ENCODE results near the gene AMACR.
A peak's percentile ranks its signal among the peaks of the same experiment; 100 is the strongest.

Gene AMACR

GRCh38 chr5:33984178-33984577 is 23.7 kb downstream of the AMACR start:
- no peak for DNase-seq (ENCODE audit: low read depth, low spot score)
- TF ChIP-seq ZNF274 (IDR thresholded peaks at IDR 0.05; ENCODE audit: low read depth, low read length): no peak
- no peak for TF ChIP-seq YY1 (IDR thresholded peaks at IDR 0.05; ENCODE audit: insufficient read depth, insufficient read length)
- TF ChIP-seq SUZ12 (IDR thresholded peaks at IDR 0.05; ENCODE audit: extremely low read depth, insufficient read depth, insufficient read length): no peak
- Histone ChIP-seq H3K4me1 (ENCODE audit: insufficient read depth, insufficient read length) (no peaks in the 10 kb centered on the region), H3K9me3 (ENCODE audit: insufficient read depth, low read length) (no peaks in the 10 kb centered on the region), H3K36me3 (ENCODE audit: insufficient read depth, insufficient read length, low read length) (peaks cover 13% of the 10 kb centered on the region), H3K4me3 (ENCODE audit: insufficient read length, low read depth) (no peak overlapping the region), H3K9ac (ENCODE audit: insufficient read length, low read depth) (no peak overlapping the region), H3K27me3 (ENCODE audit: insufficient read depth, insufficient read length) (no peaks in the 10 kb centered on the region)

- Histone ChIP-seq H3K27me3 (ENCODE audit: insufficient read depth, insufficient read length) (no peaks in the 10 kb centered on the region), H3K4me1 (ENCODE audit: insufficient read depth, insufficient read length) (no peaks in the 10 kb centered on the region), H3K9me3 (ENCODE audit: insufficient read depth, low read length) (no peaks in the 10 kb centered on the region), H3K36me3 (ENCODE audit: insufficient read depth, insufficient read length, low read length) (no peaks in the 10 kb centered on the region), H3K9ac (ENCODE audit: insufficient read length, low read depth) (no peak overlapping the region), H3K4me3 (ENCODE audit: insufficient read length, low read depth) (no peak overlapping the region)
- TF ChIP-seq SUZ12 (IDR thresholded peaks at IDR 0.05; ENCODE audit: extremely low read depth, insufficient read depth, insufficient read length): no peak
- TF ChIP-seq YY1 (IDR thresholded peaks at IDR 0.05; ENCODE audit: insufficient read depth, insufficient read length): no peak
- DNase-seq (ENCODE audit: low read depth, low spot score): no peak
Observed at GRCh38 chr5:33981408-33982162, 26.3 kb downstream of the AMACR start.

DNA sequence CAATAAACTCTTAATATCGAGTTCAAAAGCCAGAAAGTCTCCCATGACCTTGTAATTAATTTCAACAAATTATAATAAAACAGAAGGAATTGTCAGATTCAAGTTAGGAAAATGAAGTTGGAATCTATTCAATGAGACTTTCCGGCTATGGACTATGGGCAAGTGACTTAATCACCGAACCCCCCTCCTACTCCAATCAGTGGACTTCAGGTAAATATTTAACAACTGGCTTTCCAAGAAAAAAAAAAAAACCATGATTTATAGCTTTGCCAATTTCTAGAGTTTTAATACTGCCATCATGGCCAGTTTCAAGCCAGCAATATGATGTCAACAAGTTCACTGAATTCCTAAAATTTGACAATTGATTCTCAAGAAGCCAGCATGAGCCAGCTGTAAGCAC is 27.8 kb downstream of the AMACR start:
- Histone ChIP-seq H3K9ac (ENCODE audit: insufficient read length, low read depth) (no peak overlapping the region), H3K4me1 (ENCODE audit: insufficient read depth, insufficient read length) (no peaks in the 10 kb centered on the region), H3K9me3 (ENCODE audit: insufficient read depth, low read length) (no peaks in the 10 kb centered on the region), H3K4me3 (ENCODE audit: insufficient read length, low read depth) (no peak overlapping the region), H3K36me3 (ENCODE audit: insufficient read depth, insufficient read length, low read length) (no peaks in the 10 kb centered on the region), H3K27me3 (ENCODE audit: insufficient read depth, insufficient read length) (no peaks in the 10 kb centered on the region)
- no peak for DNase-seq (ENCODE audit: low read depth, low spot score)
- TF ChIP-seq YY1 (IDR thresholded peaks at IDR 0.05; ENCODE audit: insufficient read depth, insufficient read length) (no peak), SUZ12 (IDR thresholded peaks at IDR 0.05; ENCODE audit: extremely low read depth, insufficient read depth, insufficient read length) (no peak), ZNF274 (IDR thresholded peaks at IDR 0.05; ENCODE audit: low read depth, low read length) (no peak)

GRCh38 chr5:33978306-33978705 is 29.5 kb downstream of the AMACR start:
- Histone ChIP-seq H3K27me3 (ENCODE audit: insufficient read depth, insufficient read length) (no peaks in the 10 kb centered on the region), H3K9ac (ENCODE audit: insufficient read length, low read depth) (no peak overlapping the region), H3K9me3 (ENCODE audit: insufficient read depth, low read length) (no peaks in the 10 kb centered on the region), H3K4me1 (ENCODE audit: insufficient read depth, insufficient read length) (no peaks in the 10 kb centered on the region), H3K36me3 (ENCODE audit: insufficient read depth, insufficient read length, low read length) (no peaks in the 10 kb centered on the region), H3K4me3 (ENCODE audit: insufficient read length, low read depth) (no peak overlapping the region)
- TF ChIP-seq YY1 (IDR thresholded peaks at IDR 0.05; ENCODE audit: insufficient read depth, insufficient read length) (no peak), SUZ12 (IDR thresholded peaks at IDR 0.05; ENCODE audit: extremely low read depth, insufficient read depth, insufficient read length) (no peak), ZNF274 (IDR thresholded peaks at IDR 0.05; ENCODE audit: low read depth, low read length) (no peak)
- peak; percentile 55 for DNase-seq (ENCODE audit: low read depth, low spot score)

DNA sequence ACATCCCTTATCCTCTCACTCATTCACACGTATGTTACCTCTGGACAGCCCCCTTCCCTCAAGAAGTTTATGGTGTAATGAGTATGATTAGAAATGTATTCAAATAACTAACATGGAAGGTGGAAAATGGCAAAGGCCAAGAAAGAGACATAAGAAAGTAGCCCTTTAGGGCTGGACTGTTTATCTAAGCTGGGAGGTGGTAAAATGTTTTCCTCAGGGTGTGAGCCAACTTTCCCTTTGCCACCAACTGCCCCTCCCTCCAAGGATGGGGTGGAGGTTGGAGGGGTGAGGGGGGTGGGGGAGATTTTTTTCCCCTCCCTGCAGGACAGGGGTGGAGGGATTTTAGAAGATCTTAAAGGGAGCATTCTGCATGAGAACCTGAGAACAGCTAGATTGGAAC is 31.5 kb downstream of the AMACR start:
- no peaks in the 10 kb centered on the region for H3K4me1 ChIP-seq (ENCODE audit: insufficient read depth, insufficient read length)
- no peaks in the 10 kb centered on the region for H3K36me3 ChIP-seq (ENCODE audit: insufficient read depth, insufficient read length, low read length)

DNA sequence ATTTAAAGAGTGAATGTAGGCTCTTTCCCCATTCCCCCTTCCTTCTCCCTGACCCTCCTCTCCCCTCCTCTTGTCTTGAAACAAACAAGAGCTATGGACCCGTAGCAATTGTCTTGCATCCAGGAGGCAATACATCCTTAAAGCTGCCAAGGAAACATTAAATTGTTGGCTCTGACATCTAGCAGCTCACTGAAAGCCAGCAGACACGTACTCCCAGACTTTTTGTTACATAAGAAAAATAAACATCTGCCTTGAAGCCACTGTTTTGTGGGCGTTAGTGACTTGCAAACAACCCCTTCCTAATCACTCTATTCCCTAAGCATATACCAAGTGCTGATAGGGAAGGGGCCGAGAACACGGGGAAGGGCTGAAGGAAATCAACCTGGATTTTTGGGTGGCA is 32.0 kb downstream of the AMACR start:
- Histone ChIP-seq H3K9me3 (ENCODE audit: insufficient read depth, low read length) (no peaks in the 10 kb centered on the region), H3K4me1 (ENCODE audit: insufficient read depth, insufficient read length) (no peaks in the 10 kb centered on the region), H3K4me3 (ENCODE audit: insufficient read length, low read depth) (no peak overlapping the region), H3K27me3 (ENCODE audit: insufficient read depth, insufficient read length) (no peaks in the 10 kb centered on the region), H3K36me3 (ENCODE audit: insufficient read depth, insufficient read length, low read length) (no peaks in the 10 kb centered on the region), H3K9ac (ENCODE audit: insufficient read length, low read depth) (no peak overlapping the region)
- DNase-seq (ENCODE audit: low read depth, low spot score): no peak
- no peak for TF ChIP-seq ZNF274 (IDR thresholded peaks at IDR 0.05; ENCODE audit: low read depth, low read length)
- no peak for TF ChIP-seq SUZ12 (IDR thresholded peaks at IDR 0.05; ENCODE audit: extremely low read depth, insufficient read depth, insufficient read length)
- no peak for TF ChIP-seq YY1 (IDR thresholded peaks at IDR 0.05; ENCODE audit: insufficient read depth, insufficient read length)

More for the DNA sequence above, 31.5 kb downstream of the AMACR start:
- no peak for DNase-seq (ENCODE audit: low read depth, low spot score)
- no peaks in the 10 kb centered on the region for H3K9me3 ChIP-seq (ENCODE audit: insufficient read depth, low read length)
- H3K9ac ChIP-seq (ENCODE audit: insufficient read length, low read depth): no peak overlapping the region
- TF ChIP-seq YY1 (IDR thresholded peaks at IDR 0.05; ENCODE audit: insufficient read depth, insufficient read length) (no peak), ZNF274 (IDR thresholded peaks at IDR 0.05; ENCODE audit: low read depth, low read length) (no peak), SUZ12 (IDR thresholded peaks at IDR 0.05; ENCODE audit: extremely low read depth, insufficient read depth, insufficient read length) (no peak)
- H3K27me3 ChIP-seq (ENCODE audit: insufficient read depth, insufficient read length): no peaks in the 10 kb centered on the region
- H3K4me3 ChIP-seq (ENCODE audit: insufficient read length, low read depth): no peak overlapping the region

DNA sequence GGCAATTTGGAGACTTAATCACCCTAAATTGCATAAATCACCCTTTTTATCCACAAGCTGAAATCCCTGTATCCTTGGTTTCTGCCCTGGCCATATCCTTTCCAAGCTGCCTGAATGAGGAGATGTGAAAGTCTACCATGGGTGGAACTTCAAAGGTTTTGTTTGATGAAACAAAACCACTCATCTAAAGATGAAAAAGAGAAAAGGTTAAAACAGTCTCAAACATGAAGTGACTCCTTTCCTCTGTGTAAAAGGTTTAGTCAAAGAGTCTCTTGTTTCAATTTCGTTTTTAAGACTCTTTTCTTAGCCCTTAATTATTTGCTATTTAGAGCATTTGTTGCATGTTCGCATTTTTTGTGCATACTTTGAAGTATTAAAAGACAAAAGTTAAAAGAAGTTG is 34.6 kb downstream of the AMACR start:
- H3K36me3 ChIP-seq (ENCODE audit: insufficient read depth, insufficient read length, low read length): no peaks in the 10 kb centered on the region
- no peaks in the 10 kb centered on the region for H3K4me1 ChIP-seq (ENCODE audit: insufficient read depth, insufficient read length)
- TF ChIP-seq YY1 (IDR thresholded peaks at IDR 0.05; ENCODE audit: insufficient read depth, insufficient read length) (no peak), SUZ12 (IDR thresholded peaks at IDR 0.05; ENCODE audit: extremely low read depth, insufficient read depth, insufficient read length) (no peak), ZNF274 (IDR thresholded peaks at IDR 0.05; ENCODE audit: low read depth, low read length) (no peak)
- no peak for DNase-seq (ENCODE audit: low read depth, low spot score)
- no peak overlapping the region for H3K4me3 ChIP-seq (ENCODE audit: insufficient read length, low read depth)
- H3K9me3 ChIP-seq (ENCODE audit: insufficient read depth, low read length): no peaks in the 10 kb centered on the region
- H3K27me3 ChIP-seq (ENCODE audit: insufficient read depth, insufficient read length): no peaks in the 10 kb centered on the region
- no peak overlapping the region for H3K9ac ChIP-seq (ENCODE audit: insufficient read length, low read depth)
